ENCODE data around the gene TRIM41.

- no peak for TF ChIP-seq EZH2 (IDR thresholded peaks at IDR 0.05; ENCODE audit: low read depth)
- TF ChIP-seq CTCF (conservative IDR thresholded peaks at IDR 0.05) = no peak
These were observed 778 bp downstream of the TRIM41 start for GRCh38 chr5:181223729-181224389.
